Thoracic aorta (tissue), 2 donors: ENCODE data around the gene TTC21A. TPM values are rescaled to one million over a fixed set of nuclear protein-coding genes. Genes with fewer than 3 reads are reported as not detected.

Experiments
- ATAC-seq: fragments of 150-250 bp; one replicate; pipeline ENCODE4 v1.8.0; 2017; ENCODE audit warnings: low read depth; ENCODE audit not compliant: insufficient number of reproducible peaks, low FRiP score
- DNase-seq: peaks from one replicate; pipeline ENCODE4 v3.0.0-alpha.2; 2020; ENCODE audit warnings: low spot score
- H3K27ac ChIP-seq, 2 donors: fragments of 200-600 bp; sonication (generic); 1 replicate in 1 of 2; 2 replicates in 1 of 2; pipeline ENCODE4 v1.5.1; 2016; ENCODE audit warnings: mild to moderate bottlenecking in 2 of 2, moderate library complexity in 2 of 2
- H3K27me3 ChIP-seq: fragments of 200-600 bp; sonication (generic); replicated peaks from 2 replicates; pipeline ENCODE4 v1.6.0; 2016; ENCODE audit warnings: mild to moderate bottlenecking; ENCODE audit not compliant: insufficient read depth
- H3K36me3 ChIP-seq: fragments of 200-600 bp; sonication (generic); one replicate; pipeline ENCODE4 v1.5.1; 2016
- H3K4me1 ChIP-seq, 2 donors: fragments of 200-600 bp; sonication (generic); 1 replicate in 1 of 2; 2 replicates in 1 of 2; pipeline versions ENCODE4 v1.5.1 to v1.6.0; 2016; ENCODE audit warnings: low read depth in 2 of 2, mild to moderate bottlenecking in 1 of 2; ENCODE audit not compliant: control insufficient read depth in 1 of 2
- H3K4me3 ChIP-seq: fragments of 200-600 bp; sonication (generic); 2 replicates; pipeline ENCODE4 v1.5.1; 2016; ENCODE audit warnings: mild to moderate bottlenecking
- H3K9me3 ChIP-seq: fragments of 200-600 bp; sonication (generic); 2 replicates; pipeline ENCODE4 v1.5.1; 2016
- total RNA-seq, 2 donors: library from RNA; depleted of rRNA; stranded (reverse); fragments of >200 nt; gene quantifications; one replicate each; pipeline versions ENCODE4 v1.1.0 to v1.2.3, GENCODE V29; 2016
- TF ChIP-seq, protein P1 (sequence below): fragments of 200-600 bp; sonication (generic); IDR thresholded peaks from one replicate; pipeline ENCODE4 v1.5.1; 2019; ENCODE audit warnings: antibody characterized with exemption

TTC21A gene
- total RNA-seq, 2 donors from 2014 or later, result 3.0 to 14.9 TPM

DNA sequence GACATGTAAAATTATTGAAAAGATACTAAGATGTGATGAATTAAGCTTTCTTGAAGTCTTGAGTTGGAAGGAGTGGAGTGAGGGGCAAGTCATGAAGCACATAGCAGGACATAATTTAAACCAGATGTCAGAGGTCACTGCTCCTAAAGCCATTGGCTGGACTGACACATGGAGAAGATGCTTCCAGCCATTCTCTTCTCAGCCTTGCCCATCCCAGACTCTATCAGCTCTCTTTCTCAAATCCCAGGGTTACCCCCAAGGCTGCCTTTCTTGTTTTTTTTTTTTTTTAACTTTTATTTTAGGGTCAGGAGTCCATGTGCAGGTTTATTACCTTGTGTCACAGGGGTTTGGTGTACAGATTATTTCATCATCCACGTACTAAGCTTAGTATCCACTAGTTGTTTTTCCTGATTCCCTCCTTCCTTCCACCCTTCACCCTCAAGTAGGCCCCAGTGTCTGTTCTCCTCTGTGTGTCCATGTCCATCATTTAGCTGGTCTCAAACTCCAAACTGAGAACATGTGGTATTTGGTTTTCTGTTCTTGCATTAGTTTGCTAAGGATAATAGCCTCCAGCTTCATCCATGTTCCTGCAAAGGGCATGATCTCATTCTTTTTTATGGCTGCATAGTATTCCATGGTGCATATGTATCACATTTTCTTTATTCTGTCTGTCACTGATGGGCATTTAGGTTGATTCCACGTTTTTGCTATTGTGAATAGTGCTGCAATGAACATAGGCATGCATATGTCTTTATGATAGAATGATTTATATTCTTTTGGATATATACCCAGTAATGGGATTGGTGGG, 66.0 kb downstream of the TTC21A start:
- TF ChIP-seq, protein P1, sequence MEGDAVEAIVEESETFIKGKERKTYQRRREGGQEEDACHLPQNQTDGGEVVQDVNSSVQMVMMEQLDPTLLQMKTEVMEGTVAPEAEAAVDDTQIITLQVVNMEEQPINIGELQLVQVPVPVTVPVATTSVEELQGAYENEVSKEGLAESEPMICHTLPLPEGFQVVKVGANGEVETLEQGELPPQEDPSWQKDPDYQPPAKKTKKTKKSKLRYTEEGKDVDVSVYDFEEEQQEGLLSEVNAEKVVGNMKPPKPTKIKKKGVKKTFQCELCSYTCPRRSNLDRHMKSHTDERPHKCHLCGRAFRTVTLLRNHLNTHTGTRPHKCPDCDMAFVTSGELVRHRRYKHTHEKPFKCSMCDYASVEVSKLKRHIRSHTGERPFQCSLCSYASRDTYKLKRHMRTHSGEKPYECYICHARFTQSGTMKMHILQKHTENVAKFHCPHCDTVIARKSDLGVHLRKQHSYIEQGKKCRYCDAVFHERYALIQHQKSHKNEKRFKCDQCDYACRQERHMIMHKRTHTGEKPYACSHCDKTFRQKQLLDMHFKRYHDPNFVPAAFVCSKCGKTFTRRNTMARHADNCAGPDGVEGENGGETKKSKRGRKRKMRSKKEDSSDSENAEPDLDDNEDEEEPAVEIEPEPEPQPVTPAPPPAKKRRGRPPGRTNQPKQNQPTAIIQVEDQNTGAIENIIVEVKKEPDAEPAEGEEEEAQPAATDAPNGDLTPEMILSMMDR, result no peak
- no peaks in the 10 kb centered on the region for H3K36me3 ChIP-seq
- DNase-seq, result no peak
- no peak overlapping the region for H3K4me3 ChIP-seq
- peaks cover 5 to 14% of the 10 kb centered on the region in 2 donors for H3K4me1 ChIP-seq
- H3K9me3 ChIP-seq, result no peaks in the 10 kb centered on the region
- no peak for ATAC-seq
- H3K27me3 ChIP-seq, result no peaks in the 10 kb centered on the region
- H3K27ac ChIP-seq, result no peak overlapping the region

DNA sequence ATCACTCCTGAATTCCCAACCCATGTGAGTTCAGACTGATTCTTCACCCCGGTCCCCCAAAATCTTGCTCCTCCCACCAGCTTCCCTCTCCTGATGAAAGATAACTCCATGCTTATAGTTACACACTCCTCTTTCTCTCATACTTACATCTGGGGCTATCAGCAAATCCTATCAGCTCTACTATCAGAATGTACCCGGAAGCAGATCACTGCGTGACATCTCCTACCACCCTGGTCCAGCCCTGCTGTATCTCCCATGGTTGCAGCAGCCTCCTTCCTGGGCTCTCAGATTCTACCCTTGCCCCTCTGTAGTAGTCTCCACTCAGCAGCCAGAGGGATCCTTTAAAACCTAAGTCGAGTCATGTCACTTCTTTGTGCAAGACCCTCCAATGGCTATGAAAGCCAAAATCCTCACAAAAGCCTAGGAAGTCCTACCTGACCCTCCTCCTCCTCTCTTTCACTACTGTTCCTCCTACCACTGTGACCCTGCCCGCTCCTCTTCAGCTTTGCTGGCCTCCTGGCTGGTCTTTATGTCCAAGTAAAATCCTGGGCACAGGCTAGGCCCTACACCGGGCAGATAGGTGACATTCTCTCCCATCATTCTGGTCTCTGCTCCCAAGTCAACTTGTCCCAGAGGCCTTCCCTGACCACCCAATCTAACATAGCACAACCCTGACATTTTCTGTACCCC, 68.7 kb downstream of the TTC21A start:
- peaks cover 21 to 39% of the 10 kb centered on the region in 2 donors for H3K4me1 ChIP-seq
- no peak for ATAC-seq

DNA sequence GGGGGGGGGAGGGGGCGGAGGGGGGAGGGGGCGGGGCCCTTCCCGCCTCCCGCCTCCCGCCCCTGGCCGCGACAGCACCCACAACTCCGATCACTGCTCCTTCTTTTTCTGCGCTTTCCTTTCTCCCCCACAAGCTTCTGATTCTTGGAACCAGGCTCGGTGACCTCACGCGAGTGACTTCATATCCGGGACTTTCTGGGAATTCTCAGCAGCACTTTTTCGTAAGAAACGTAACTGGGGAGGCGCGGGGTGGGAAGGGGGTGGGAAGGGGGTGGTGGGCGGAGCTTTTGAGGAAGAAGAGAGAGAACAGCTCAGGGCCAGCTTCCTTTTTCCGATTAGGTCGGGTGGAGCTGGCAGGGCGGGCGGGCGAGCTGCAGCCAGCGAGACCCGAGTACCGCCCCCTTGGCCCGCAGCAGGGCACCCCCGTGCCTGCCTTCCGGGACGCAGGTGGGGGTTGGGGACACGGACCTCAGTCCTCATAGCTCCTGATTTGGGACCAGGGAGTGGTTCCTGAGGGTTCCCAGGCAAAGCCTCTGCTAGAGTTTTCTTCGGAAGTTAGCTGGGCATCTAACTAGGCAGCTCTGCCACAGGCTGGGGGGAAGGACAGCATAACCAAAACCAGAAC, 70.3 kb downstream of the TTC21A start:
- Histone ChIP-seq H3K4me1 (peaks cover 21 to 47% of the 10 kb centered on the region in 2 donors), H3K27me3 (no peaks in the 10 kb centered on the region), H3K27ac (peak overlapping the region; percentile 89 to 96), H3K9me3 (no peaks in the 10 kb centered on the region), H3K4me3 (peak overlapping the region; percentile 74), H3K36me3 (no peaks in the 10 kb centered on the region)
- TF ChIP-seq, protein P1, result no peak
- peak; percentile 72 for ATAC-seq
- peak; percentile 82 for DNase-seq

More for the DNA sequence above, 68.7 kb downstream of the TTC21A start:
- no peaks in the 10 kb centered on the region for H3K27me3 ChIP-seq
- TF ChIP-seq, protein P1, result no peak
- no peaks in the 10 kb centered on the region for H3K9me3 ChIP-seq
- DNase-seq, result no peak
- no peak overlapping the region for H3K4me3 ChIP-seq
- H3K36me3 ChIP-seq, result no peaks in the 10 kb centered on the region
- peak overlapping the region; percentile 84 to 95 for H3K27ac ChIP-seq

DNA sequence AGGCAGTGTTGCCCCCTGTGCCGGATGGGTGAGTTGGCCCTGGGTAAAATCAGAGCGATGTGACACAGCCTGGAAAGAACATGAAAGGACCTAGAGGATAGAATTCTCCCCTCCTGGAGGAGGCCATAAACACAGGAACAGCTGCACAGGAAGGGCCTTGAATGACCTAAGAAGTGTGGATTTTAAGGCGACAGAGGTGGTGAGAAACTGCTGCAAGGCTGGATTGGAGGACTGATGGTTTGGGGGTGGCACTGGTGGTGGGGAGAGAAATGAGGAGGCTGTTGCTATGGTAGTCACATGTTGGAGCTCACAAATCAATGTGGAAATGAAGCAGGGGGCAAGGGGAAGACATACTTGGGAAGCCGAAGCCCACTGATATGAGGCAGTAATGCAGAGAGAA, 71.1 kb downstream of the TTC21A start:
- Histone ChIP-seq H3K27me3 (no peaks in the 10 kb centered on the region), H3K4me3 (peak overlapping the region; percentile 74), H3K4me1 (peaks cover 21 to 51% of the 10 kb centered on the region in 2 donors), H3K9me3 (no peaks in the 10 kb centered on the region), H3K36me3 (no peaks in the 10 kb centered on the region), H3K27ac (peak overlapping the region; percentile 89 to 96)
- DNase-seq (no peak), ATAC-seq (peak; percentile 1)
- TF ChIP-seq, protein P1, result no peak

DNA sequence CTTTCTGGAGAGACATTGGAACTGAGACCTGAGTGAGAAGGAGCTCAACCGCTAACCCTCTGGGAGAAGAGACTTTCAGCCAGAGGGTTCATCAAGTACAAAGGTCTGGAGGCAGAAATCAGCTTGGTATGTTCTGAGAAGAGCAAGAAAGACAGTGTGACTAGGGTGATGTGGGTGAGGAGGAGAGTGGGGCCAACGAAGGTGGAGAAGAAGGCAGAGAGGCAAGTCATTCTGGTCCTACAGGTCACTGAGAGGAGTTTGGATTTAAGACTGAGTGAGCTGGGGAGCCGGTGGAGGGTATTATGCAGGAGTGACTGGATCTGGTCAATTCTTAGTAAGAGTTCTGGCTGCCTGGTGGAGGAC, 72.7 kb downstream of the TTC21A start:
- DNase-seq, result no peak
- ATAC-seq, result no peak
- H3K4me1 ChIP-seq, result peaks cover 21 to 51% of the 10 kb centered on the region in 2 donors
- no peaks in the 10 kb centered on the region for H3K9me3 ChIP-seq
- peak overlapping the region; percentile 73 for H3K4me3 ChIP-seq
- no peaks in the 10 kb centered on the region for H3K27me3 ChIP-seq
- no peaks in the 10 kb centered on the region for H3K36me3 ChIP-seq
- TF ChIP-seq, protein P1, result no peak
- peak overlapping the region; percentile 81 to 96 for H3K27ac ChIP-seq
